ENCODE results near the gene RLN3. TPM values are rescaled to one million over a fixed set of nuclear protein-coding genes. Genes with fewer than 3 reads are reported as not detected.

Gene RLN3
- total and polyA plus RNA-seq, 9 of the 15 experiments (the other 6 are each of a cell fraction or from before 2014, with no cell fraction given): 0.31 to 1.2 (median 0.71) TPM; not detected in 6

GRCh38 chr19:14073261-14073924, 45.4 kb downstream of the RLN3 start (continued):
- TF ChIP-seq ZNF407 (IDR thresholded peaks at IDR 0.05; ENCODE audit: low read depth) (no peak), CTCFL (IDR thresholded peaks at IDR 0.05; ENCODE audit: borderline replicate concordance, insufficient read depth, low read depth, low read length, poor library complexity, severe bottlenecking) (peak; percentile 64), ZBTB1 (CRISPR knock-in tag; IDR thresholded peaks at IDR 0.05; ENCODE audit: borderline replicate concordance, low read depth) (peak; percentile 75; the same call in 1 of the 2 replicates), RBM25 (IDR thresholded peaks at IDR 0.05; ENCODE audit: low read depth, low read length, severe bottlenecking) (peak; percentile 37), ZSCAN32 (CRISPR knock-in tag; IDR thresholded peaks at IDR 0.05) (no peak)
- TF ChIP-seq, protein P1, sequence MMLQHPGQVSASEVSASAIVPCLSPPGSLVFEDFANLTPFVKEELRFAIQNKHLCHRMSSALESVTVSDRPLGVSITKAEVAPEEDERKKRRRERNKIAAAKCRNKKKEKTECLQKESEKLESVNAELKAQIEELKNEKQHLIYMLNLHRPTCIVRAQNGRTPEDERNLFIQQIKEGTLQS (IDR thresholded peaks at IDR 0.05): no peak
- TF ChIP-seq, protein P1 (CRISPR knock-in tag; conservative IDR thresholded peaks at IDR 0.05): no peak
- TF ChIP-seq, protein P2, sequence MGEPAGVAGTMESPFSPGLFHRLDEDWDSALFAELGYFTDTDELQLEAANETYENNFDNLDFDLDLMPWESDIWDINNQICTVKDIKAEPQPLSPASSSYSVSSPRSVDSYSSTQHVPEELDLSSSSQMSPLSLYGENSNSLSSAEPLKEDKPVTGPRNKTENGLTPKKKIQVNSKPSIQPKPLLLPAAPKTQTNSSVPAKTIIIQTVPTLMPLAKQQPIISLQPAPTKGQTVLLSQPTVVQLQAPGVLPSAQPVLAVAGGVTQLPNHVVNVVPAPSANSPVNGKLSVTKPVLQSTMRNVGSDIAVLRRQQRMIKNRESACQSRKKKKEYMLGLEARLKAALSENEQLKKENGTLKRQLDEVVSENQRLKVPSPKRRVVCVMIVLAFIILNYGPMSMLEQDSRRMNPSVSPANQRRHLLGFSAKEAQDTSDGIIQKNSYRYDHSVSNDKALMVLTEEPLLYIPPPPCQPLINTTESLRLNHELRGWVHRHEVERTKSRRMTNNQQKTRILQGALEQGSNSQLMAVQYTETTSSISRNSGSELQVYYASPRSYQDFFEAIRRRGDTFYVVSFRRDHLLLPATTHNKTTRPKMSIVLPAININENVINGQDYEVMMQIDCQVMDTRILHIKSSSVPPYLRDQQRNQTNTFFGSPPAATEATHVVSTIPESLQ (CRISPR knock-in tag; IDR thresholded peaks at IDR 0.05): no peak
- TF ChIP-seq, protein P3, sequence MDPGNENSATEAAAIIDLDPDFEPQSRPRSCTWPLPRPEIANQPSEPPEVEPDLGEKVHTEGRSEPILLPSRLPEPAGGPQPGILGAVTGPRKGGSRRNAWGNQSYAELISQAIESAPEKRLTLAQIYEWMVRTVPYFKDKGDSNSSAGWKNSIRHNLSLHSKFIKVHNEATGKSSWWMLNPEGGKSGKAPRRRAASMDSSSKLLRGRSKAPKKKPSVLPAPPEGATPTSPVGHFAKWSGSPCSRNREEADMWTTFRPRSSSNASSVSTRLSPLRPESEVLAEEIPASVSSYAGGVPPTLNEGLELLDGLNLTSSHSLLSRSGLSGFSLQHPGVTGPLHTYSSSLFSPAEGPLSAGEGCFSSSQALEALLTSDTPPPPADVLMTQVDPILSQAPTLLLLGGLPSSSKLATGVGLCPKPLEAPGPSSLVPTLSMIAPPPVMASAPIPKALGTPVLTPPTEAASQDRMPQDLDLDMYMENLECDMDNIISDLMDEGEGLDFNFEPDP (CRISPR knock-in tag; IDR thresholded peaks at IDR 0.05): no peak

All from K562 (cell line).